Endothelial cell of umbilical vein (primary cell): ENCODE data around the gene CEP85L. TPM values are rescaled to one million over a fixed set of nuclear protein-coding genes. Genes with fewer than 3 reads are reported as not detected.

Experiments
- BruUV-seq: library from RNA; stranded (reverse); fragments of 400-500 nt; replicated peaks from 2 replicates; lab custom pipeline; 2021; lab: Mats Ljungman, UMichigan
- CTCF ChIA-PET: fragments of 300-600, 350-600 bp; sonication (Branson Sonifier 250); formaldehyde crosslinking; loops from one replicate; lab custom pipeline; 2021; ENCODE audit warnings: antibody characterized with exemption, inconsistent platforms; lab: Charles Lee
- POLR2A ChIA-PET: fragments of 300-600, 350-600 bp; sonication (Branson Sonifier 250); formaldehyde crosslinking; loops from one replicate; lab custom pipeline; 2021; ENCODE audit warnings: antibody characterized with exemption, inconsistent platforms; lab: Charles Lee
- DNase-seq: peaks from one replicate; pipeline ENCODE4 v3.0.0-alpha.2; 2011; ENCODE audit warnings: low read depth, low spot score
- FAIRE-seq: peaks from 2 replicates; lab custom pipeline; 2011; peaks lifted over from hg19 to GRCh38; lab: Jason Lieb, UNC
- H2AFZ ChIP-seq: 2 replicates; pipeline ENCODE4 v1.6.0; 2012; ENCODE audit warnings: low read depth, low read length, control low read depth, inconsistent platforms
- H3K27ac ChIP-seq: 2 replicates; pipeline ENCODE4 v1.5.1; 2011; ENCODE audit warnings: low read depth, mild to moderate bottlenecking, control low read depth, low read length, moderate library complexity; ENCODE audit not compliant: insufficient read depth
- H3K27me3 ChIP-seq, 2 experiments: 2 replicates each; pipeline versions ENCODE4 v1.6.0 to v1.6.1; 2011; ENCODE audit warnings: low read length in 2 of 2, mixed read lengths in 1 of 2; ENCODE audit not compliant: control insufficient read depth in 2 of 2, insufficient read depth in 2 of 2
- H3K36me3 ChIP-seq, 2 experiments: 2 replicates in 1 of 2; 3 replicates in 1 of 2; pipeline ENCODE4 v1.5.1; 2011; ENCODE audit warnings: low read length in 2 of 2, mild to moderate bottlenecking in 1 of 2, moderate library complexity in 1 of 2; ENCODE audit not compliant: control insufficient read depth in 2 of 2, insufficient read depth in 2 of 2; ENCODE audit errors: extremely low read depth in 1 of 2
- H3K4me1 ChIP-seq: 3 replicates; pipeline ENCODE4 v1.5.1; 2011; ENCODE audit warnings: mild to moderate bottlenecking, low read length; ENCODE audit not compliant: control insufficient read depth, insufficient read depth; ENCODE audit errors: extremely low read depth
- H3K4me2 ChIP-seq: 2 replicates; pipeline ENCODE4 v1.6.1; 2011; ENCODE audit warnings: low read length, control low read depth, mixed read lengths; ENCODE audit not compliant: insufficient read depth
- H3K4me3 ChIP-seq, 3 experiments: fragments of 200-600 bp in 1 of 3; sonication (generic), shearing (Covaris generic) in 1 of 3; replicated peaks in 1 of 3; 2 replicates each; pipeline ENCODE4 v1.5.1; 2011 to 2016; ENCODE audit warnings: control low read depth in 3 of 3, low read length in 3 of 3, mild to moderate bottlenecking in 2 of 3, inconsistent platforms in 1 of 3, low read depth in 1 of 3, moderate library complexity in 1 of 3; ENCODE audit not compliant: insufficient read depth in 1 of 3
- H3K79me2 ChIP-seq: 2 replicates; pipeline ENCODE4 v1.6.0; 2012; ENCODE audit warnings: low read length, inconsistent platforms; ENCODE audit not compliant: control insufficient read depth, insufficient read depth
- H3K9ac ChIP-seq: replicated peaks from 2 replicates; pipeline ENCODE3; 2011; ENCODE audit warnings: low read length, control low read depth; ENCODE audit not compliant: insufficient read depth; ENCODE audit errors: extremely low read depth
- H3K9me1 ChIP-seq: replicated peaks from 3 replicates; pipeline ENCODE4 v1.6.0; 2011; ENCODE audit warnings: mild to moderate bottlenecking, low read length; ENCODE audit not compliant: control insufficient read depth, insufficient read depth; ENCODE audit errors: extremely low read depth
- H3K9me3 ChIP-seq: replicated peaks from 2 replicates; pipeline ENCODE4 v1.5.1; 2012; ENCODE audit warnings: low read length, inconsistent platforms; ENCODE audit not compliant: control insufficient read depth, insufficient read depth
- H4K20me1 ChIP-seq: replicated peaks from 2 replicates; pipeline ENCODE3; 2011; ENCODE audit warnings: mild to moderate bottlenecking, low read length; ENCODE audit not compliant: control insufficient read depth, insufficient read depth; ENCODE audit errors: extremely low read depth
- EZH2 ChIP-seq: IDR thresholded peaks from 2 replicates; pipeline ENCODE4 v1.6.1; 2012; ENCODE audit warnings: borderline replicate concordance, low read depth, mild to moderate bottlenecking, moderate library complexity, low read length, inconsistent platforms; ENCODE audit not compliant: severe bottlenecking
- FOS ChIP-seq: IDR thresholded peaks from 2 replicates; pipeline ENCODE4 v1.6.1; 2011; ENCODE audit warnings: mild to moderate bottlenecking, low read length, moderate library complexity, borderline replicate concordance; ENCODE audit not compliant: insufficient read depth
- GATA2 ChIP-seq: IDR thresholded peaks from 2 replicates; pipeline ENCODE4 v1.7.0; 2011; ENCODE audit warnings: low read depth, mild to moderate bottlenecking, moderate library complexity, mixed read lengths, low read length; ENCODE audit not compliant: insufficient read length, insufficient read depth
- JUN ChIP-seq: IDR thresholded peaks from 2 replicates; pipeline ENCODE4 v1.6.1; 2011; ENCODE audit warnings: borderline replicate concordance, low read depth; ENCODE audit not compliant: insufficient read length, insufficient read depth
- MAX ChIP-seq: IDR thresholded peaks from 2 replicates; pipeline ENCODE4 v1.6.1; 2011; ENCODE audit not compliant: insufficient read depth, insufficient read length
- MYC ChIP-seq: IDR thresholded peaks from one replicate; pipeline ENCODE4 v1.6.1; 2011; ENCODE audit warnings: mild to moderate bottlenecking, low read depth, low read length
- POLR2A ChIP-seq: IDR thresholded peaks from 2 replicates; pipeline ENCODE4 v1.6.1; 2012; ENCODE audit warnings: low read depth, mild to moderate bottlenecking, control low read depth, low read length
- POLR2AphosphoS5 ChIP-seq: IDR thresholded peaks from 2 replicates; pipeline ENCODE4 v1.6.1; 2012; ENCODE audit warnings: low read depth, mild to moderate bottlenecking, control low read depth, low read length, moderate library complexity; ENCODE audit not compliant: insufficient read depth
- dilution Hi-C: fragments of 300-500 bp; cut with MboI; formaldehyde crosslinking; loops from one replicate; pipeline ENCODE4 v1.15.0; 2019; ENCODE audit warnings: low sequenced_read_pairs; ENCODE audit not compliant: extremely low pct_ligation_motif_present
- intact Hi-C: fragments of 100-400 bp; cut with micrococcal nuclease; formaldehyde crosslinking; loops from one replicate; pipeline ENCODE4 v1.10.0; 2022
- polyA plus RNA-seq, 4 experiments: library from polyadenylated mRNA; depleted of rRNA in 3 of 4; stranded (reverse) in 3 of 4; unstranded in 1 of 4; fragments of >200 nt; gene quantifications; 2 replicates each; pipeline versions ENCODE4 v1.2.1 to v1.2.3, GENCODE V29; 2011 to 2012; ENCODE audit warnings: missing spikeins in 1 of 4
- total RNA-seq: library from RNA; stranded (reverse); gene quantifications from 2 replicates; pipeline ENCODE4 v1.2.3, GENCODE V29; 2021
- TF ChIP-seq, protein P1 (sequence below), 2 donors: IDR thresholded peaks; 1 replicate in 1 of 2; 2 replicates in 1 of 2; pipeline ENCODE4 v1.5.1; 2011; ENCODE audit warnings: low read length in 2 of 2, mild to moderate bottlenecking in 2 of 2, moderate library complexity in 2 of 2, control low read depth in 1 of 2, inconsistent platforms in 1 of 2, low read depth in 1 of 2; ENCODE audit not compliant: insufficient read depth in 1 of 2; ENCODE audit errors: extremely low read depth in 1 of 2

CEP85L gene
- total and polyA plus RNA-seq, 2 donors (not counting 3 experiments of a cell fraction or from before 2014, with no cell fraction given) = 1.8 to 9.2 TPM

DNA sequence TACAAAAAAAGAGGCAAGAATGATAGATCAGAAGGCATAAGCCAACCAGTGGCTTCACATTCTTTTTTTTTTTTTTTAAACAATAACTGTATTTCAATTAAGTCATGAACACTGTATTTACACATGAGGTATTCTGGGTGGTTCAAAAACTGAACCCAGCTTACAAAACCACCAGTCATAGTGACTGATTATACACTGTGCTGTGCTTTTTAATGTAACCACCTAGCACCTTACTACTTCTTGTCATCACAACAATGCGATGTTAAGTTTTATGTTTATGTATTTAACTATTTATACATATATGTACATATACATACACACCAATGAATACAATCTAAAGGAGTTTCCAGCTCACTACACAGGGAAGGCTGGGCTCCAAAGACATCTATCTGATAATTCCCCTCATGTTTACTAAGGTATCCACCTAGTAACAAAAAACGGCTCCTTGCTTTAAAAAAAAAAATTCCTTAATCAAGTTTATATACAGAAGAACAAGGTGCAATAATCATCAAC lies 190.4 kb downstream of the CEP85L start:
- Histone ChIP-seq H4K20me1 (no peaks in the 10 kb centered on the region), H3K4me3 (no peak overlapping the region), H3K79me2 (no peaks in the 10 kb centered on the region), H3K4me2 (no peak overlapping the region), H3K9me3 (no peaks in the 10 kb centered on the region), H3K27me3 (no peaks in the 10 kb centered on the region), H3K4me1 (no peaks in the 10 kb centered on the region), H3K36me3 (peaks cover 0 to 3% of the 10 kb centered on the region in 2 experiments), H3K9ac (no peak overlapping the region), H2AFZ (no peak overlapping the region), H3K27ac (no peak overlapping the region), H3K9me1 (no peaks in the 10 kb centered on the region)
- intact Hi-C loops = no loop called here
- DNase-seq (no peak), FAIRE-seq (no peak)
- CTCF ChIA-PET = no interaction called here
- POLR2A ChIA-PET = no interaction called here
- dilution Hi-C loops = no loop called here
- TF ChIP-seq EZH2 (no peak), JUN (no peak), POLR2AphosphoS5 (no peak), POLR2A (no peak), GATA2 (no peak), FOS (no peak), MYC (no peak)
- BruUV-seq = no TSS peak

DNA sequence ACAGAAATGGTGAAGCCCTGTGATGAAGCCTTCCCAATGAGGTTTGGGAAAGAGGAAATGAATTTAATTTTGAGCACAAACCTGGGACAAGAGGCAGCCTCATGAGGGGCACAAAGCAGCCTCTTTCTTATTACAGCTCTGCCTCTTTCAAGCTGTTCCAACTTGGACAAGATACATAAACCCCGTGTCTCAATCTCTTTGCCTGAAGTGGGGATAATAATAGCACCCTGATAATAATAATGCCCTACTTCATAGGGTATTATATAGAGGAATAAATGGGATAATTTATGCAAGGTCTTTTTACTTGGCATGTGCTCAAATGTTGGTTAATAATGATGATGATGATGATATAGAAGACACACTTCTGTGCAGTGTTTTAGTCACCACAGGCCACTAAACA lies 194.4 kb downstream of the CEP85L start:
- CTCF ChIA-PET = interaction anchor here (0.8 to 1.5 kb wide), 2 partner anchors 9 to 22 kb away, joined by 3 read pairs; no protein-coding TSS in a partner anchor

More for the DNA sequence above, 194.4 kb downstream of the CEP85L start:
- no peaks in the 10 kb centered on the region for H3K79me2 ChIP-seq
- FAIRE-seq (no peak), DNase-seq (no peak)
- intact Hi-C loops (no loop called here), dilution Hi-C loops (no loop called here)
- no peak overlapping the region for H3K9ac ChIP-seq
- no peaks in the 10 kb centered on the region for H4K20me1 ChIP-seq
- H3K27me3 ChIP-seq = no peaks in the 10 kb centered on the region
- H3K27ac ChIP-seq = no peak overlapping the region
- H3K4me3 ChIP-seq = no peak overlapping the region
- no peaks in the 10 kb centered on the region for H3K9me1 ChIP-seq
- no peak overlapping the region for H3K4me2 ChIP-seq
- TF ChIP-seq JUN (no peak), GATA2 (no peak), FOS (no peak), MAX (no peak), POLR2A (no peak)
- TF ChIP-seq, protein P1, sequence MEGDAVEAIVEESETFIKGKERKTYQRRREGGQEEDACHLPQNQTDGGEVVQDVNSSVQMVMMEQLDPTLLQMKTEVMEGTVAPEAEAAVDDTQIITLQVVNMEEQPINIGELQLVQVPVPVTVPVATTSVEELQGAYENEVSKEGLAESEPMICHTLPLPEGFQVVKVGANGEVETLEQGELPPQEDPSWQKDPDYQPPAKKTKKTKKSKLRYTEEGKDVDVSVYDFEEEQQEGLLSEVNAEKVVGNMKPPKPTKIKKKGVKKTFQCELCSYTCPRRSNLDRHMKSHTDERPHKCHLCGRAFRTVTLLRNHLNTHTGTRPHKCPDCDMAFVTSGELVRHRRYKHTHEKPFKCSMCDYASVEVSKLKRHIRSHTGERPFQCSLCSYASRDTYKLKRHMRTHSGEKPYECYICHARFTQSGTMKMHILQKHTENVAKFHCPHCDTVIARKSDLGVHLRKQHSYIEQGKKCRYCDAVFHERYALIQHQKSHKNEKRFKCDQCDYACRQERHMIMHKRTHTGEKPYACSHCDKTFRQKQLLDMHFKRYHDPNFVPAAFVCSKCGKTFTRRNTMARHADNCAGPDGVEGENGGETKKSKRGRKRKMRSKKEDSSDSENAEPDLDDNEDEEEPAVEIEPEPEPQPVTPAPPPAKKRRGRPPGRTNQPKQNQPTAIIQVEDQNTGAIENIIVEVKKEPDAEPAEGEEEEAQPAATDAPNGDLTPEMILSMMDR (IDR thresholded peaks at IDR 0.05; ENCODE audit: extremely low read depth in 1 of 2, insufficient read depth in 1 of 2, low read depth in 1 of 2, low read length in 2 of 2) = no peak
- no peak overlapping the region for H2AFZ ChIP-seq
- POLR2A ChIA-PET = no interaction called here
- no peaks in the 10 kb centered on the region for H3K36me3 ChIP-seq
- no peaks in the 10 kb centered on the region for H3K9me3 ChIP-seq
- BruUV-seq = no TSS peak
- no peaks in the 10 kb centered on the region for H3K4me1 ChIP-seq
